HEK293 (cell line): ENCODE data around the gene TTC7B.

Source experiments
- CTCF ChIA-PET: fragments of 350-600 bp; formaldehyde crosslinking; extraction: SDS; loops from one replicate; lab custom pipeline; 2021; ENCODE audit warnings: antibody characterized with exemption; lab: Yijun Ruan, JAX
- POLR2A ChIA-PET: fragments of 300-600 bp; formaldehyde crosslinking; extraction: SDS; loops from one replicate; lab custom pipeline; 2020; ENCODE audit warnings: antibody characterized with exemption, inconsistent platforms; lab: Yijun Ruan, JAX
- H3K27ac ChIP-seq: fragments of 200-500 bp; sonication (Bioruptor generic); 2 replicates; pipeline ENCODE4 v1.5.1; 2014; ENCODE audit warnings: low read depth, low read length, control low read depth, inconsistent platforms; ENCODE audit errors: extremely low read depth
- H3K36me3 ChIP-seq, 2 experiments: fragments of 200-500 bp in 1 of 2; sonication (Bioruptor generic) in 1 of 2; 1 replicate in 1 of 2; 2 replicates in 1 of 2; pipeline ENCODE4 v1.5.1; 2014 to 2017; ENCODE audit warnings: inconsistent platforms in 2 of 2, low read length in 2 of 2; ENCODE audit not compliant: control insufficient read depth in 2 of 2, insufficient read depth in 1 of 2
- H3K4me1 ChIP-seq: fragments of 200-500 bp; sonication (Bioruptor generic); 2 replicates; pipeline ENCODE4 v1.5.1; 2014; ENCODE audit warnings: mild to moderate bottlenecking, low read length, inconsistent platforms; ENCODE audit not compliant: control insufficient read depth, insufficient read depth
- H3K4me3 ChIP-seq: 2 replicates; pipeline ENCODE4 v1.5.1; 2011; ENCODE audit warnings: low read depth, mild to moderate bottlenecking, control low read depth, low read length, moderate library complexity
- H3K9me3 ChIP-seq: fragments of 200-500 bp; sonication (Bioruptor generic); 2 replicates; pipeline ENCODE4 v1.5.1; 2014; ENCODE audit warnings: low read depth, low read length, inconsistent platforms; ENCODE audit not compliant: control insufficient read depth, insufficient read depth
- ATF2 ChIP-seq: fragments of 450-650 bp; formaldehyde crosslinking; IDR thresholded peaks from 2 replicates; pipeline ENCODE4 v1.5.1; 2016; ENCODE audit warnings: missing biosample characterization, missing genetic modification characterization, low read depth
- FEZF1 ChIP-seq: fragments of 450-650 bp; formaldehyde crosslinking; IDR thresholded peaks from 2 replicates; pipeline ENCODE4 v1.5.1; 2016; ENCODE audit warnings: missing biosample characterization, missing genetic modification characterization
- GFI1B ChIP-seq: fragments of 450-650 bp; formaldehyde crosslinking; IDR thresholded peaks from 2 replicates; pipeline ENCODE4 v1.5.1; 2016; ENCODE audit warnings: missing biosample characterization, missing genetic modification characterization
- GLI2 ChIP-seq: fragments of 450-650 bp; formaldehyde crosslinking; IDR thresholded peaks from 2 replicates; pipeline ENCODE4; 2017; ENCODE audit warnings: missing biosample characterization, missing genetic modification characterization, low read depth, borderline replicate concordance
- IKZF3 ChIP-seq: fragments of 450-650 bp; IDR thresholded peaks from 2 replicates; pipeline ENCODE4 v1.5.0; 2018; ENCODE audit warnings: missing biosample characterization, mild to moderate bottlenecking, missing genetic modification characterization, moderate library complexity
- KLF1 ChIP-seq: fragments of 450-650 bp; formaldehyde crosslinking; IDR thresholded peaks from 2 replicates; pipeline ENCODE4 v1.5.1; 2016; ENCODE audit warnings: missing biosample characterization, missing genetic modification characterization
- KLF9 ChIP-seq: fragments of 450-650 bp; formaldehyde crosslinking; IDR thresholded peaks from 2 replicates; pipeline ENCODE4 v1.5.1; 2016; ENCODE audit warnings: missing biosample characterization, missing genetic modification characterization, low read depth
- SCRT2 ChIP-seq: fragments of 450-650 bp; formaldehyde crosslinking; IDR thresholded peaks from 2 replicates; pipeline ENCODE4 v1.5.1; 2016; ENCODE audit warnings: missing biosample characterization, missing genetic modification characterization
- ZBTB21 ChIP-seq: fragments of 450-650 bp; formaldehyde crosslinking; IDR thresholded peaks from 2 replicates; pipeline ENCODE4 v1.5.1; 2017; ENCODE audit warnings: missing biosample characterization, missing genetic modification characterization
- ZBTB48 ChIP-seq: fragments of 450-650 bp; formaldehyde crosslinking; IDR thresholded peaks from 2 replicates; pipeline ENCODE4 v1.5.1; 2016; ENCODE audit warnings: missing biosample characterization, missing genetic modification characterization
- ZBTB8A ChIP-seq: fragments of 450-650 bp; formaldehyde crosslinking; IDR thresholded peaks from 2 replicates; pipeline ENCODE4 v1.5.1; 2016; ENCODE audit warnings: missing biosample characterization, missing genetic modification characterization
- ZIC2 ChIP-seq: fragments of 450-650 bp; formaldehyde crosslinking; IDR thresholded peaks from 2 replicates; pipeline ENCODE4 v1.5.1; 2016; ENCODE audit warnings: missing biosample characterization, missing genetic modification characterization
- ZNF148 ChIP-seq: fragments of 450-650 bp; formaldehyde crosslinking; IDR thresholded peaks from 2 replicates; pipeline ENCODE4 v1.5.0; 2017; ENCODE audit warnings: missing biosample characterization, missing genetic modification characterization, borderline replicate concordance
- ZNF184 ChIP-seq: fragments of 450-650 bp; IDR thresholded peaks from 2 replicates; pipeline ENCODE4 v1.5.1; 2018; ENCODE audit warnings: missing biosample characterization, mild to moderate bottlenecking, missing genetic modification characterization
- ZNF2 ChIP-seq: fragments of 450-650 bp; formaldehyde crosslinking; IDR thresholded peaks from 2 replicates; pipeline ENCODE4 v1.5.1; 2016; ENCODE audit warnings: missing biosample characterization, missing genetic modification characterization
- ZNF202 ChIP-seq: fragments of 450-650 bp; formaldehyde crosslinking; IDR thresholded peaks from 2 replicates; pipeline ENCODE4 v1.5.1; 2016; ENCODE audit warnings: missing biosample characterization, missing genetic modification characterization, borderline replicate concordance
- ZNF280D ChIP-seq: fragments of 450-650 bp; formaldehyde crosslinking; IDR thresholded peaks from 2 replicates; pipeline ENCODE4 v1.5.1; 2016; ENCODE audit warnings: missing biosample characterization, missing genetic modification characterization
- ZNF311 ChIP-seq: fragments of 450-650 bp; formaldehyde crosslinking; IDR thresholded peaks from 2 replicates; pipeline ENCODE4 v1.5.1; 2017; ENCODE audit warnings: missing biosample characterization, missing genetic modification characterization, borderline replicate concordance
- ZNF324 ChIP-seq: fragments of 450-650 bp; formaldehyde crosslinking; IDR thresholded peaks from 2 replicates; pipeline ENCODE4 v1.5.1; 2016; ENCODE audit warnings: missing biosample characterization, missing genetic modification characterization
- ZNF350 ChIP-seq: fragments of 450-650 bp; formaldehyde crosslinking; IDR thresholded peaks from 2 replicates; pipeline ENCODE4 v1.5.0; 2017; ENCODE audit warnings: missing biosample characterization, mild to moderate bottlenecking, missing genetic modification characterization
- ZNF354C ChIP-seq: fragments of 450-650 bp; formaldehyde crosslinking; IDR thresholded peaks from 2 replicates; pipeline ENCODE4 v1.5.1; 2016; ENCODE audit warnings: missing biosample characterization, missing genetic modification characterization, low read depth, borderline replicate concordance
- ZNF426 ChIP-seq: fragments of 450-650 bp; formaldehyde crosslinking; IDR thresholded peaks from 2 replicates; pipeline ENCODE4 v1.5.1; 2017; ENCODE audit warnings: missing biosample characterization, missing genetic modification characterization, mild to moderate bottlenecking, inconsistent platforms, moderate library complexity
- ZNF558 ChIP-seq: fragments of 450-650 bp; formaldehyde crosslinking; IDR thresholded peaks from 2 replicates; pipeline ENCODE4 v1.5.1; 2016; ENCODE audit warnings: missing biosample characterization, missing genetic modification characterization
- ZNF600 ChIP-seq: fragments of 450-650 bp; formaldehyde crosslinking; IDR thresholded peaks from 2 replicates; pipeline ENCODE4 v1.5.1; 2016; ENCODE audit warnings: missing biosample characterization, missing genetic modification characterization
- ZNF658 ChIP-seq: fragments of 450-650 bp; formaldehyde crosslinking; IDR thresholded peaks from 2 replicates; pipeline ENCODE4; 2016; ENCODE audit warnings: missing biosample characterization, missing genetic modification characterization
- ZNF692 ChIP-seq: fragments of 450-650 bp; formaldehyde crosslinking; IDR thresholded peaks from 2 replicates; pipeline ENCODE4 v1.5.1; 2016; ENCODE audit warnings: missing biosample characterization, missing genetic modification characterization
- ZNF707 ChIP-seq: fragments of 450-650 bp; formaldehyde crosslinking; IDR thresholded peaks from 2 replicates; pipeline ENCODE4 v1.5.1; 2016; ENCODE audit warnings: missing biosample characterization, missing genetic modification characterization
- ZNF768 ChIP-seq: fragments of 450-650 bp; formaldehyde crosslinking; IDR thresholded peaks from 2 replicates; pipeline ENCODE4 v1.5.1; 2018; ENCODE audit warnings: missing biosample characterization, mild to moderate bottlenecking, missing genetic modification characterization
- ZSCAN18 ChIP-seq: fragments of 450-650 bp; formaldehyde crosslinking; IDR thresholded peaks from 2 replicates; pipeline ENCODE4 v1.5.1; 2016; ENCODE audit warnings: missing biosample characterization, missing genetic modification characterization

Gene TTC7B

GRCh38 chr14:90513161-90514014 is 302.8 kb downstream of the TTC7B start:
- Histone ChIP-seq H3K27ac (no peak overlapping the region), H3K4me1 (no peaks in the 10 kb centered on the region; the same call in 1 of the 2 replicates)
- CTCF ChIA-PET = interaction anchor here (0.6 kb wide), 2 partner anchors 10 to 53 kb away, joined by 4 read pairs; no protein-coding TSS in a partner anchor
- TF ChIP-seq ZNF658 (no peak), KLF1 (tag by site-specific recombination) (peak; percentile 56), ZNF324 (tag by site-specific recombination) (no peak), SCRT2 (tag by site-specific recombination) (peak; percentile 85), ZNF768 (tag by site-specific recombination) (no peak), ZNF692 (tag by site-specific recombination) (no peak), ZNF707 (tag by site-specific recombination) (no peak), ZNF354C (tag by site-specific recombination) (no peak), FEZF1 (no peak), ZNF2 (tag by site-specific recombination) (no peak), ZNF148 (no peak), ZNF600 (tag by site-specific recombination) (0 out of 2 replicates have a peak, but pooled peaks have one; percentile 24), ATF2 (tag by site-specific recombination) (no peak), GFI1B (tag by site-specific recombination) (no peak), ZNF311 (tag by site-specific recombination) (no peak), ZNF426 (tag by site-specific recombination) (no peak), ZNF350 (tag by site-specific recombination) (no peak), ZNF202 (no peak), KLF9 (tag by site-specific recombination) (no peak), ZBTB21 (tag by site-specific recombination) (no peak), IKZF3 (tag by site-specific recombination) (no peak), ZSCAN18 (no peak), ZNF558 (no peak), ZNF184 (tag by site-specific recombination) (no peak), ZBTB48 (peak; percentile 84), ZBTB8A (tag by site-specific recombination) (peak; percentile 48; the same call in 1 of the 2 replicates), ZIC2 (tag by site-specific recombination) (peak; percentile 94), GLI2 (tag by site-specific recombination) (no peak), ZNF280D (tag by site-specific recombination) (no peak)

More at GRCh38 chr14:90513161-90514014, 302.8 kb downstream of the TTC7B start:
- Histone ChIP-seq H3K9me3 (no peaks in the 10 kb centered on the region), H3K4me3 (no peak overlapping the region), H3K36me3 (no peaks in the 10 kb centered on the region)
- POLR2A ChIA-PET = no interaction called here
